HEK293 (cell line): ENCODE results near the gene GOLGA1.
"Not testable (repeated sequence)": the region's sequence is repeated elsewhere in the genome, so short reads cannot be mapped to it uniquely, and the experiment has no call there.

ENCODE experiments used
- YY1 ChIP-seq: fragments of 450-650 bp; formaldehyde crosslinking; IDR thresholded peaks from 2 replicates; pipeline ENCODE4 v1.5.1; 2018; ENCODE audit warnings: missing biosample characterization, missing genetic modification characterization
- ZBTB44 ChIP-seq: fragments of 450-650 bp; IDR thresholded peaks from 2 replicates; pipeline ENCODE4 v1.5.1; 2018; ENCODE audit warnings: missing biosample characterization, mild to moderate bottlenecking, missing genetic modification characterization
- ZEB2 ChIP-seq: fragments of 450-650 bp; formaldehyde crosslinking; IDR thresholded peaks from 2 replicates; pipeline ENCODE4 v1.5.1; 2016; ENCODE audit warnings: missing biosample characterization, missing genetic modification characterization
- ZFP69B ChIP-seq: fragments of 450-650 bp; formaldehyde crosslinking; IDR thresholded peaks from 2 replicates; pipeline ENCODE4 v1.5.1; 2016; ENCODE audit warnings: missing biosample characterization, missing genetic modification characterization
- ZNF23 ChIP-seq: fragments of 450-650 bp; formaldehyde crosslinking; IDR thresholded peaks from 2 replicates; pipeline ENCODE4 v1.5.1; 2016; ENCODE audit warnings: missing biosample characterization, missing genetic modification characterization, borderline replicate concordance
- ZNF324 ChIP-seq: fragments of 450-650 bp; formaldehyde crosslinking; IDR thresholded peaks from 2 replicates; pipeline ENCODE4 v1.5.1; 2016; ENCODE audit warnings: missing biosample characterization, missing genetic modification characterization
- ZNF530 ChIP-seq: fragments of 450-650 bp; formaldehyde crosslinking; IDR thresholded peaks from 2 replicates; pipeline ENCODE4 v1.5.1; 2016; ENCODE audit warnings: low read depth, missing biosample characterization, missing genetic modification characterization
- ZNF624 ChIP-seq: fragments of 450-650 bp; formaldehyde crosslinking; IDR thresholded peaks from 2 replicates; pipeline ENCODE4 v1.5.1; 2017; ENCODE audit warnings: missing biosample characterization, missing genetic modification characterization
- ZNF664 ChIP-seq: fragments of 450-650 bp; formaldehyde crosslinking; IDR thresholded peaks from 2 replicates; pipeline ENCODE4 v1.5.1; 2016; ENCODE audit warnings: missing biosample characterization, missing genetic modification characterization

- TF ChIP-seq ZNF23 (tag by site-specific recombination); ZNF530 (tag by site-specific recombination); ZNF664 (tag by site-specific recombination); YY1; ZNF324 (tag by site-specific recombination); ZBTB44 (tag by site-specific recombination); ZNF624 (tag by site-specific recombination); ZEB2; ZFP69B (tag by site-specific recombination): not testable (repeated sequence)
These were observed 102.2 kb downstream of the GOLGA1 start for GRCh38 chr9:124838567-124839275.
